ENCODE measurements around the gene TBX18.

DNA sequence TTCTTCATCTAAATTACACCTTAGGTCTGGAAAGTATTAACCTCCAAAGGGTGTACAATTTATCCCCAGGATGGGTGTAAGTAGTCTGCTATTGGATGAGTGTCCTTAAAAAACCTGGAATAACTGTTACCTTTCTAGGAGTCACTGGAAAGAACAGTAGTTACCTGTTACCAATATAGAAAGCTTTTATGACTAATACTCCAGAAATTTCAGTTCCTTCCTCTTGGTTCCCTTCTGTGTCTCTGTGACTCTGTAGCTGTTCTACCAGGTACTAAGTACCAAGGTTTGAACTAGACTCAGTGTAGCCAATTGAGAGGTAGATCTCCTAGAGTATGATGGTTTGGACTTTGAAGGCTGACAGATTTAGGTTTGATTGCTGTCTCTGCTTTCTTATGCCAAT is 47.0 kb upstream of the TBX18 start:
- TF ChIP-seq MAFK (IDR thresholded peaks at IDR 0.05; ENCODE audit: low read depth, low read length) (no peak), RCOR1 (IDR thresholded peaks at IDR 0.05; ENCODE audit: insufficient replicate concordance, low read length) (no peak)
- TF ChIP-seq, protein P1, sequence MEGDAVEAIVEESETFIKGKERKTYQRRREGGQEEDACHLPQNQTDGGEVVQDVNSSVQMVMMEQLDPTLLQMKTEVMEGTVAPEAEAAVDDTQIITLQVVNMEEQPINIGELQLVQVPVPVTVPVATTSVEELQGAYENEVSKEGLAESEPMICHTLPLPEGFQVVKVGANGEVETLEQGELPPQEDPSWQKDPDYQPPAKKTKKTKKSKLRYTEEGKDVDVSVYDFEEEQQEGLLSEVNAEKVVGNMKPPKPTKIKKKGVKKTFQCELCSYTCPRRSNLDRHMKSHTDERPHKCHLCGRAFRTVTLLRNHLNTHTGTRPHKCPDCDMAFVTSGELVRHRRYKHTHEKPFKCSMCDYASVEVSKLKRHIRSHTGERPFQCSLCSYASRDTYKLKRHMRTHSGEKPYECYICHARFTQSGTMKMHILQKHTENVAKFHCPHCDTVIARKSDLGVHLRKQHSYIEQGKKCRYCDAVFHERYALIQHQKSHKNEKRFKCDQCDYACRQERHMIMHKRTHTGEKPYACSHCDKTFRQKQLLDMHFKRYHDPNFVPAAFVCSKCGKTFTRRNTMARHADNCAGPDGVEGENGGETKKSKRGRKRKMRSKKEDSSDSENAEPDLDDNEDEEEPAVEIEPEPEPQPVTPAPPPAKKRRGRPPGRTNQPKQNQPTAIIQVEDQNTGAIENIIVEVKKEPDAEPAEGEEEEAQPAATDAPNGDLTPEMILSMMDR (conservative IDR thresholded peaks at IDR 0.05; ENCODE audit: low read depth, low read length), result no peak
